Ovary (tissue), 9 donors: ENCODE data around the gene OR11H7. TPM values are rescaled to one million over a fixed set of nuclear protein-coding genes. Genes with fewer than 3 reads are reported as not detected.

ENCODE experiments used
- polyA plus RNA-seq, 2 donors: library from polyadenylated mRNA; stranded (reverse); fragments of 200-250 nt in 1 of 2; fragments of 350-450 nt in 1 of 2; fragmentation: Illumina TruSeq in 1 of 2; extraction: RNeasy Lipid Tissue Mini Kit (QIAGEN cat#74804) in 1 of 2; gene quantifications; one replicate each; pipeline ENCODE4 v1.2.3, GENCODE V29; 2013 to 2014
- total RNA-seq, 7 donors: library from RNA; depleted of rRNA in 2 of 7; stranded (reverse); fragments of >200 nt in 2 of 7; fragmentation: NEBNext Ultra II Directional in 3 of 7; extraction: Animal tissue kit (Norgen Biotek cat#: 25700) in 3 of 7; gene quantifications; one replicate each; pipeline versions ENCODE4 v1.1.0 to v1.2.4, GENCODE V29; 2016 to 2023
- donor health status: DM: no; HTN: no; CAD: no; lungs with moderate emphysema.
- donor health status: DM: no; HTN: no; CAD: no.
- donor health status: Bipolar disorder and iron deficiency.
- donor health status: DM: yes; HTN: yes; CAD: no.
- donor health status: DM: no; HTN: no; CAD: no.
- donor health status: DM: yes; HTN: yes; CAD: no.

Gene OR11H7
- total and polyA plus RNA-seq, 9 donors = not detected

Other genes with a start within 250 kb of the OR11H7 start
- not detected for gene OR4Q2, start 226.8 kb upstream of the OR11H7 start, total RNA-seq
- gene OR4Q2, start 226.8 kb upstream of the OR11H7 start, polyA plus RNA-seq = not detected
- gene OR4K14, start 209.7 kb upstream of the OR11H7 start, total RNA-seq = not detected
- gene OR4K14, start 209.7 kb upstream of the OR11H7 start, polyA plus RNA-seq = not detected
- not detected for gene OR4K13, start 192.9 kb upstream of the OR11H7 start, total RNA-seq
- gene OR4K13, start 192.9 kb upstream of the OR11H7 start, polyA plus RNA-seq = not detected
- not detected for gene OR4L1, start 168.9 kb upstream of the OR11H7 start, total RNA-seq
- gene OR4L1, start 168.9 kb upstream of the OR11H7 start, polyA plus RNA-seq = not detected
- gene OR4K17, start 118.2 kb upstream of the OR11H7 start, total RNA-seq = not detected
- not detected for gene OR4K17, start 118.2 kb upstream of the OR11H7 start, polyA plus RNA-seq
- gene OR4N5, start 90.2 kb upstream of the OR11H7 start, total RNA-seq = not detected
- not detected for gene OR4N5, start 90.2 kb upstream of the OR11H7 start, polyA plus RNA-seq
- gene OR11G2, start 38.1 kb upstream of the OR11H7 start, total RNA-seq = not detected
- not detected for gene OR11G2, start 38.1 kb upstream of the OR11H7 start, polyA plus RNA-seq
- gene OR11H6, start 5.3 kb upstream of the OR11H7 start, total RNA-seq = not detected
- gene OR11H6, start 5.3 kb upstream of the OR11H7 start, polyA plus RNA-seq = not detected
- gene OR11H4, start 10.3 kb downstream of the OR11H7 start, total RNA-seq = not detected
- not detected for gene OR11H4, start 10.3 kb downstream of the OR11H7 start, polyA plus RNA-seq
- 10 to 100 TPM in 6 of 7 donors, 1 to 10 TPM in 1; 9.4 to 22.0 (median 17.1) TPM for gene TTC5, start 77.0 kb downstream of the OR11H7 start, total RNA-seq
- gene TTC5, start 77.0 kb downstream of the OR11H7 start, polyA plus RNA-seq = 10 to 100 TPM in 1 of 2 donors, 1 to 10 TPM in 1; 7.9 to 14.2 TPM
- gene CCNB1IP1, start 104.3 kb downstream of the OR11H7 start, total RNA-seq = 100 to 1,000 TPM in 2 of 7 donors, 10 to 100 TPM in 5; 57.1 to 140 (median 85.6) TPM
- gene CCNB1IP1, start 104.3 kb downstream of the OR11H7 start, polyA plus RNA-seq = 100 to 1,000 TPM; 104 to 150 TPM
- 10 to 100 TPM in 5 of 7 donors, 1 to 10 TPM in 2; 7.1 to 25.6 (median 22.8) TPM for gene PARP2, start 114.7 kb downstream of the OR11H7 start, total RNA-seq
- gene PARP2, start 114.7 kb downstream of the OR11H7 start, polyA plus RNA-seq = 10 to 100 TPM; 16.5 to 38.7 TPM
- 10 to 100 TPM in 6 of 7 donors, 1 to 10 TPM in 1; 8.2 to 24.0 (median 18.2) TPM for gene TEP1, start 184.5 kb downstream of the OR11H7 start, total RNA-seq
- 10 to 100 TPM in 1 of 2 donors, 1 to 10 TPM in 1; 8.5 to 29.1 TPM for gene TEP1, start 184.5 kb downstream of the OR11H7 start, polyA plus RNA-seq
- gene KLHL33, start 207.2 kb downstream of the OR11H7 start, total RNA-seq = 1 to 10 TPM in 2 of 7 donors, under 1 TPM in 5; under 0.01 to 1.2 (median 0.72) TPM
- gene KLHL33, start 207.2 kb downstream of the OR11H7 start, polyA plus RNA-seq = 1 to 10 TPM in 1 of 2 donors, under 1 TPM in 1; 0.73 to 1.1 TPM
- 10 to 100 TPM; 31.8 to 68.8 (median 37.6) TPM for gene OSGEP, start 225.8 kb downstream of the OR11H7 start, total RNA-seq
- gene OSGEP, start 225.8 kb downstream of the OR11H7 start, polyA plus RNA-seq = 10 to 100 TPM; 38.1 to 39.4 TPM
- 100 to 1,000 TPM; 141 to 172 (median 159) TPM for gene APEX1, start 226.2 kb downstream of the OR11H7 start, total RNA-seq
- 100 to 1,000 TPM; 182 to 292 TPM for gene APEX1, start 226.2 kb downstream of the OR11H7 start, polyA plus RNA-seq
- gene PIP4P1, start 232.5 kb downstream of the OR11H7 start, total RNA-seq = 10 to 100 TPM; 11.8 to 32.0 (median 24.2) TPM
- gene PIP4P1, start 232.5 kb downstream of the OR11H7 start, polyA plus RNA-seq = 10 to 100 TPM; 29.7 to 32.9 TPM
- gene PNP, start 240.4 kb downstream of the OR11H7 start, total RNA-seq = 1 to 10 TPM; 3.4 to 9.2 (median 7.1) TPM
- 10 to 100 TPM in 1 of 2 donors, 1 to 10 TPM in 1; 8.5 to 23.0 TPM for gene PNP, start 240.4 kb downstream of the OR11H7 start, polyA plus RNA-seq